HEK293 (cell line): Measurements from ENCODE around the gene RSPRY1.

Experiments
- CTCF ChIA-PET: fragments of 350-600 bp; formaldehyde crosslinking; extraction: SDS; loops from one replicate; lab custom pipeline; 2021; ENCODE audit warnings: antibody characterized with exemption; lab: Yijun Ruan, JAX
- POLR2A ChIA-PET: fragments of 300-600 bp; formaldehyde crosslinking; extraction: SDS; loops from one replicate; lab custom pipeline; 2020; ENCODE audit warnings: antibody characterized with exemption, inconsistent platforms; lab: Yijun Ruan, JAX
- H3K27ac ChIP-seq: fragments of 200-500 bp; sonication (Bioruptor generic); 2 replicates; pipeline ENCODE4 v1.5.1; 2014; ENCODE audit warnings: low read depth, low read length, control low read depth, inconsistent platforms; ENCODE audit errors: extremely low read depth
- H3K36me3 ChIP-seq, 2 experiments: fragments of 200-500 bp in 1 of 2; sonication (Bioruptor generic) in 1 of 2; 1 replicate in 1 of 2; 2 replicates in 1 of 2; pipeline ENCODE4 v1.5.1; 2014 to 2017; ENCODE audit warnings: inconsistent platforms in 2 of 2, low read length in 2 of 2; ENCODE audit not compliant: control insufficient read depth in 2 of 2, insufficient read depth in 1 of 2
- H3K4me1 ChIP-seq: fragments of 200-500 bp; sonication (Bioruptor generic); 2 replicates; pipeline ENCODE4 v1.5.1; 2014; ENCODE audit warnings: mild to moderate bottlenecking, low read length, inconsistent platforms; ENCODE audit not compliant: control insufficient read depth, insufficient read depth
- H3K4me3 ChIP-seq: 2 replicates; pipeline ENCODE4 v1.5.1; 2011; ENCODE audit warnings: low read depth, mild to moderate bottlenecking, control low read depth, low read length, moderate library complexity
- H3K9me3 ChIP-seq: fragments of 200-500 bp; sonication (Bioruptor generic); 2 replicates; pipeline ENCODE4 v1.5.1; 2014; ENCODE audit warnings: low read depth, low read length, inconsistent platforms; ENCODE audit not compliant: control insufficient read depth, insufficient read depth
- BCL11A ChIP-seq: fragments of 450-650 bp; formaldehyde crosslinking; IDR thresholded peaks from 2 replicates; pipeline ENCODE4 v1.5.1; 2016; ENCODE audit warnings: low read depth, missing biosample characterization, missing genetic modification characterization
- CTCF ChIP-seq: fragments of 450-650 bp; formaldehyde crosslinking; IDR thresholded peaks from 2 replicates; pipeline ENCODE4 v1.5.1; 2016; ENCODE audit warnings: missing biosample characterization, missing genetic modification characterization
- GLIS1 ChIP-seq: fragments of 450-650 bp; formaldehyde crosslinking; IDR thresholded peaks from 2 replicates; pipeline ENCODE4 v1.5.1; 2016; ENCODE audit warnings: missing biosample characterization, missing genetic modification characterization
- MYNN ChIP-seq: fragments of 450-650 bp; formaldehyde crosslinking; IDR thresholded peaks from 2 replicates; pipeline ENCODE4 v1.5.1; 2016; ENCODE audit warnings: missing biosample characterization, missing genetic modification characterization, borderline replicate concordance
- SCRT1 ChIP-seq: fragments of 450-650 bp; formaldehyde crosslinking; IDR thresholded peaks from 2 replicates; pipeline ENCODE4 v1.5.1; 2016; ENCODE audit warnings: missing biosample characterization, missing genetic modification characterization, borderline replicate concordance
- SCRT2 ChIP-seq: fragments of 450-650 bp; formaldehyde crosslinking; IDR thresholded peaks from 2 replicates; pipeline ENCODE4 v1.5.1; 2016; ENCODE audit warnings: missing biosample characterization, missing genetic modification characterization
- ZBTB20 ChIP-seq: fragments of 450-650 bp; formaldehyde crosslinking; IDR thresholded peaks from 2 replicates; pipeline ENCODE4 v1.5.1; 2016; ENCODE audit warnings: missing biosample characterization, missing genetic modification characterization
- ZNF239 ChIP-seq: fragments of 450-650 bp; formaldehyde crosslinking; IDR thresholded peaks from 2 replicates; pipeline ENCODE4 v1.5.1; 2016; ENCODE audit warnings: missing biosample characterization, missing genetic modification characterization
- ZNF341 ChIP-seq: fragments of 450-650 bp; formaldehyde crosslinking; IDR thresholded peaks from 2 replicates; pipeline ENCODE4; 2016; ENCODE audit warnings: low read depth, missing biosample characterization, missing genetic modification characterization
- ZNF48 ChIP-seq: fragments of 450-650 bp; formaldehyde crosslinking; IDR thresholded peaks from 2 replicates; pipeline ENCODE4 v1.5.1; 2016; ENCODE audit warnings: missing biosample characterization, missing genetic modification characterization
- ZNF664 ChIP-seq: fragments of 450-650 bp; formaldehyde crosslinking; IDR thresholded peaks from 2 replicates; pipeline ENCODE4 v1.5.1; 2016; ENCODE audit warnings: missing biosample characterization, missing genetic modification characterization
- ZNF701 ChIP-seq: fragments of 450-650 bp; formaldehyde crosslinking; IDR thresholded peaks from 2 replicates; pipeline ENCODE4 v1.5.1; 2016; ENCODE audit warnings: missing biosample characterization, missing genetic modification characterization
- ZNF768 ChIP-seq: fragments of 450-650 bp; formaldehyde crosslinking; IDR thresholded peaks from 2 replicates; pipeline ENCODE4 v1.5.1; 2018; ENCODE audit warnings: missing biosample characterization, mild to moderate bottlenecking, missing genetic modification characterization
- ZSCAN16 ChIP-seq: fragments of 450-650 bp; formaldehyde crosslinking; IDR thresholded peaks from 2 replicates; pipeline ENCODE4 v1.5.1; 2016; ENCODE audit warnings: missing biosample characterization, missing genetic modification characterization
- ZSCAN18 ChIP-seq: fragments of 450-650 bp; formaldehyde crosslinking; IDR thresholded peaks from 2 replicates; pipeline ENCODE4 v1.5.1; 2016; ENCODE audit warnings: missing biosample characterization, missing genetic modification characterization
- ZSCAN23 ChIP-seq: fragments of 450-650 bp; formaldehyde crosslinking; IDR thresholded peaks from 2 replicates; pipeline ENCODE4 v1.5.1; 2016; ENCODE audit warnings: missing biosample characterization, missing genetic modification characterization
- TF ChIP-seq, protein P1 (sequence below): fragments of 450-650 bp; formaldehyde crosslinking; IDR thresholded peaks from 2 replicates; pipeline ENCODE4; 2016; ENCODE audit warnings: missing biosample characterization, missing genetic modification characterization

The RSPRY1 gene

DNA sequence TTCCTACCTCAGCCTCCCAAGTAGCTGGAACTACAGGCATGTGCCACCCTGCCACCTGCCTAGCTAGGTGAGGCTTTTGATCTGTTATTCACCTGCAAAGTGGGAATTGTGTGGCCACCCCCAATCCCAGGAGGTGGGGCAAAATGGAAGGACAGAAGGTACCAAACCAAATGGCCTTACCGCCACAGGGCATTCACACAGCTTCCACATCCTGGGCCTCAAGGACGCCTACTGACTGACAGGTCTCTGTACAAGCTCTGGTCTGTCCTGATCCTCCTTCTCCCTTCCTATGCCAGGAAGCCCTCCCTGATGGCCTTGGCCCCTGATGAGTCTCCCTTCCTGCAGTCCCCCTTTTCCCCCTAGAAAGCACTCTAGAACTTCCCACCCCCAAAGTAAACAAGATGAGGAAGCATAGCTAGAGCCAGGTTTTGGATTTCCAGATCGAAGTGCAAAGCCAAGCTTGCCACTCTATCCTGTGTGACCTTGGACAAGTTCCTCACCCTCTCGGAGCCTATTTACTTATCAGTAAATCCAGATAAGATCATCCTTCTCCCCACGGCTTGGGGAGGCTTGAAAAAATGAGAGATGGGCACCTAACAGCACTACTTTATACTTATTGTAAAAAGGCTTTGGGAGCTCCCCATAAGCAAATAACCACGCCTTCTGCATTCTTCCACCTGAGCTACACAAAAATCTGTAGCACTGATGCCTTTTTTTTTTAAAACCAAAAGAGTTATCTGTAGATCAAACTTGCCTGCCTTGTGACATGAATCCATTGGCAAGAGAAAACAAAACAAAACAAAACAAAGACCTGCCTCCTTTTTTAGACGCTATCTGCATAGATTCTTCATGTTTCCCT is 93.9 kb downstream of the RSPRY1 start:
- no peaks in the 10 kb centered on the region; the same call in 1 of the 2 replicates for H3K4me1 ChIP-seq
- POLR2A ChIA-PET = interaction anchor here (0.9 to 1.3 kb wide), 3 partner anchors 9 to 35 kb away, joined by 3 to 8 read pairs (median 3); partner anchors contain the start of gene ARL2BP

GRCh38 chr16:57281791-57282190 is 95.7 kb downstream of the RSPRY1 start:
- no peak overlapping the region for H3K4me3 ChIP-seq
- H3K36me3 ChIP-seq = no peaks in the 10 kb centered on the region
- TF ChIP-seq, protein P1, sequence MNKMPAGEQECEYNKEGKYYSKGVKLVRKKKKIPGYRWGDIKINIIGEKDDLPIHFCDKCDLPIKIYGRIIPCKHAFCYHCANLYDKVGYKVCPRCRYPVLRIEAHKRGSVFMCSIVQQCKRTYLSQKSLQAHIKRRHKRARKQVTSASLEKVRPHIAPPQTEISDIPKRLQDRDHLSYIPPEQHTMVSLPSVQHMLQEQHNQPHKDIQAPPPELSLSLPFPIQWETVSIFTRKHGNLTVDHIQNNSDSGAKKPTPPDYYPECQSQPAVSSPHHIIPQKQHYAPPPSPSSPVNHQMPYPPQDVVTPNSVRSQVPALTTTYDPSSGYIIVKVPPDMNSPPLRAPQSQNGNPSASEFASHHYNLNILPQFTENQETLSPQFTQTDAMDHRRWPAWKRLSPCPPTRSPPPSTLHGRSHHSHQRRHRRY (tag by site-specific recombination) = no peak
- TF ChIP-seq ZSCAN16 (no peak), MYNN (tag by site-specific recombination) (no peak), ZSCAN18 (tag by site-specific recombination) (no peak), ZNF341 (tag by site-specific recombination) (no peak), ZNF239 (tag by site-specific recombination) (no peak), ZNF664 (tag by site-specific recombination) (no peak), CTCF (tag by site-specific recombination) (no peak), BCL11A (no peak), ZSCAN23 (no peak)
- CTCF ChIA-PET = interaction anchor here (0.6 kb wide), 1 partner anchor 317 kb away, joined by 6 read pairs; no protein-coding TSS in a partner anchor
- H3K9me3 ChIP-seq = no peaks in the 10 kb centered on the region
- H3K4me1 ChIP-seq = no peaks in the 10 kb centered on the region; the same call in 1 of the 2 replicates
- H3K27ac ChIP-seq = no peak overlapping the region
- POLR2A ChIA-PET = interaction anchor here (1.5 kb wide), 1 partner anchor 18 kb away, joined by 5 read pairs; no protein-coding TSS in a partner anchor

More for the DNA sequence above, 93.9 kb downstream of the RSPRY1 start:
- H3K4me3 ChIP-seq = no peak overlapping the region
- H3K36me3 ChIP-seq = no peaks in the 10 kb centered on the region
- TF ChIP-seq ZNF701 (no peak), SCRT1 (tag by site-specific recombination) (no peak), ZNF768 (tag by site-specific recombination) (0 out of 2 replicates have a peak, but pooled peaks have one; percentile 6), GLIS1 (tag by site-specific recombination) (no peak), ZNF48 (tag by site-specific recombination) (no peak)
- no peak overlapping the region for H3K27ac ChIP-seq
- CTCF ChIA-PET = interaction anchor here (0.6 to 0.9 kb wide), 2 partner anchors 137 to 259 kb away, joined by 4 to 5 read pairs; no protein-coding TSS in a partner anchor
- H3K9me3 ChIP-seq = no peaks in the 10 kb centered on the region

DNA sequence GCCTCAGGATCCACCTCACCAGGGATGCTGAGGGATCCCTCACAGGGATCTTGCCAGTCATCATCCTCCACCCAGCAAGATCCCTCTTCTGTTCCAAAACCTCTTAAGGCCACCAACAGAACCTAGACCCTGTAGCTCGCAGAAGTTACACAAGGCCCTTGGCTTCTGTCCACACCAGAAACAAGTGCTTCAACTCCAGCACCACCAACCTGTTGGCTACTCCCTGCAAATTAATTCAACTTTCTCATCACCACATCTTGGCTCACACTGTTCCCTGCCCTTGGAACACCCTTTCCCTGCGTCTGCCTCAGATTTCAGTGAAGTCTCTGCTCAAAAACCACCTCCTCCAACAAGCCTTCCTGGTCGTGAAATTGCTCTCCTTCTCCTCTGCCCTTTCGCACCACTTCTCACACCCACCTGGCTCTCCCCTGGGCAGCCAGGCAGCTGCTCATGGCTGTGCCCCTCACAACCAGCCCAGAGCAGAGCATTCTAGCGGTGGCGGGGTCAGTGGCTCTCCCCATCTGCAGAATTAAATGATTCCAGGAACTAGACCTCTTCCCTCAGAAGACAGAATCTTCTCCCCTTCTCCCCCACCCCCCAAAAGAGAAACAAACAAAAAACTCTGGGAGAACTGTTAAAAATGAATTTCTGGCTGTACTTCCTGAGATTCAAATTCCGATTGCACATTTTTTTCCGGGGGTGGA is 96.5 kb downstream of the RSPRY1 start:
- ChIA-PET CTCF (no interaction called here), POLR2A (interaction anchor here (1.5 kb wide), 1 partner anchor 18 kb away, joined by 5 read pairs; no protein-coding TSS in a partner anchor)
- H3K9me3 ChIP-seq = no peaks in the 10 kb centered on the region
- no peak overlapping the region for H3K4me3 ChIP-seq
- no peaks in the 10 kb centered on the region for H3K36me3 ChIP-seq
- TF ChIP-seq SCRT1 (tag by site-specific recombination) (peak; percentile 92), ZBTB20 (no peak), SCRT2 (tag by site-specific recombination) (peak; percentile 96)
- H3K4me1 ChIP-seq = no peaks in the 10 kb centered on the region; the same call in 1 of the 2 replicates
- H3K27ac ChIP-seq = no peak overlapping the region
